NCI-H345 treated with DMSO at 0.1 percent for 48 hours (cell line): Measurements from ENCODE around the gene C1QTNF1.
A peak's percentile ranks its signal among the peaks of the same experiment; 100 is the strongest.

Experiments used
- DNase-seq: peaks from one replicate; lab custom pipeline; 2025; ENCODE audit not compliant: unreplicated experiment; lab: John Stamatoyannopoulos, UW

Gene C1QTNF1

DNA sequence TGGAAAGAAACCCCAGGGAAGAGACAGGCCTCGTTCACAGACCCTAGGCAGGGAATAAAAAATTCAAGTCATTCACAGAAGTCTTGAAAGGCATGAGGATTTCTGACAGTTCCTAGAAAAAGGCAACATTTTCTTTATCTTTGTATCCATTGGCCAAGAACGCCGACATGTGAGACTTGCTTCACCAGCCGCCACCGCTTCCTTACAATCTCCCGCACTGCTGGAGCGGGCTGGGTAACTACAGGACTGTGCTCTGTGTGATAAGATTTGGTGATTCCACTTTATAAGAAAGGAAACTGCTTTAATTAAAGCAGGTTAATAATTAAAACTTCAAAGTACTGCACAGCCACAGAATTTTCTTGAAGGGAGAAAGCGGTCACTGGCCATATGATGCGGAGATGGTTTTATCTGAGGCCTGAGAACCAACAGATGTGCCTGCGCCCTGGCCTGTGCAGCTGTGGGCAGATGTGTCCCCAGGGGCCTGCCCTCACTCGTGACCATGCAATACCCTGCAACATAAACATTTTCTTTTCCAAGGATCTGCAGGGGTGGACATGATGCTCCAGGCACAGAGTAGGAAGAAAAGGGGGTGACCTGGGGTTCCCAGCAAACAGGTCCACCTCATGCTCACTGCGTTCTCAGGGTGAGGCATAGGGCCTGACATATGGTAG, 31.3 kb upstream of the C1QTNF1 start:
- no peak for DNase-seq

DNA sequence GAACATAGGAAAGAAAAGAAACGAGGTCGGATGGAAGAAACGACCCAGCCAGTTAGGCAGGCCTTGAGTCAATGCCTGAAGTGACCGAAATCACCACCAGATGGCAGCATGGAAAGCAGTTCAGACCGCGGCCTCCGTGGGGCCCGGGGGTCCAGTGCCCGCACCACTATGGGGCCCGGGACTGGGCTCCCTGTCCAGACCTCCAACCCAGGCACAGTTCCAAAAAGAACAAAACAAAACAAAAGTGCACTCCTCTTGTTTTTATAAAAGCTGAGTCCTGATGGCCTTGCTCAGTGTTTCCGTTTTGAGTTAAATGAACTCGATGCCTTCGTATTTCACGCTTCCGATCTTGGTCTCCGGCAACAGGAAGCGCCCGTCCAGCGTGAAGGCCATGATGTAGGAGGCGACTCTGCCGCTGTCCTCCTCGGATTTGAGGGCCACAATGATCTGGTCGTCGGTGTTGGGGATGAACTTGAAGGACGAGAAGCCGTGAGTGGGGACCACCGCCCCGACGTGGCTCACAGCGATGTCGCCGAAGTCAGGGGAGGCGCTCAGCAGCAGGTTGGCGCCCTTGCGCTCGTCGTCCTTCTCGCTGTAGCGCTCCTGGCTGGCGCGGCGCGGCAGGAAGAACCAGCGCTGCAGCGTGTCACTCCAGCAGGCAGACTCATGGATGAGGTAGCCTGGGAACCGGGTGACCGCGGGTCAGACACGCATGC, 30.6 kb upstream of the C1QTNF1 start:
- DNase-seq: peak; percentile 23

DNA sequence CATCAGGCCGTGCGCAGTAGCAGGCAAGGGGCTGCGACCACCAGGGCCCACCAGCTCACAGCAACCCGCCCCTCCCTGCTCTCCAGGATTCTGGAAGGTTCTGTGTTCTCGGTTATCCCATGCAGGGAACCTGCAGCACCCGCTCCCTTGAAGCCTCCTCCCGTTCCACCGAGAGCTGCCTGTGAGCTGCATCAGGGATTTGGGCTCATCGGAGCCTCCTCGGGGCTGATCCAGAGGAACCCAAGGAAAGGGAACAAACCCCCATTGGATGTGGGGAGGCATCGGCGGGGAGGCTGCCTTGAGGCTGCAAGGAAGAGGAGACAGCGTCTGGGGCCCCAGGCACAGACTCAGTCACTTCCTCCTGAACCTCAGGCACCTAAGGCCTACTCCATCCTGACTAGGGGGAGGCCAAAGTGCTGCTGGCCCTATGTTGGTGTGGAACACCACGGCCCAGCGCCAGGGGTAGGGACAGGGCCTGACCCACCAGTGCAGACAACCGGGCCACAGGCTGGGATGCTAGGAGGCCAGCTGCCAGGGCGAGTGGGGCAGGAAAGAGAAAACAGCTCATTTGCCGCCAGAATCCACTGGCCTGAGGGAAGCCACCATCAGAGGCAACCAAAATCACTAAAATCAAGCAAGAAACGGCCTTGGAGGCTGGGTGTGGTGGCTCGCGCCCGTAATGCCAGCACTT, 29.8 kb upstream of the C1QTNF1 start:
- DNase-seq: no peak

DNA sequence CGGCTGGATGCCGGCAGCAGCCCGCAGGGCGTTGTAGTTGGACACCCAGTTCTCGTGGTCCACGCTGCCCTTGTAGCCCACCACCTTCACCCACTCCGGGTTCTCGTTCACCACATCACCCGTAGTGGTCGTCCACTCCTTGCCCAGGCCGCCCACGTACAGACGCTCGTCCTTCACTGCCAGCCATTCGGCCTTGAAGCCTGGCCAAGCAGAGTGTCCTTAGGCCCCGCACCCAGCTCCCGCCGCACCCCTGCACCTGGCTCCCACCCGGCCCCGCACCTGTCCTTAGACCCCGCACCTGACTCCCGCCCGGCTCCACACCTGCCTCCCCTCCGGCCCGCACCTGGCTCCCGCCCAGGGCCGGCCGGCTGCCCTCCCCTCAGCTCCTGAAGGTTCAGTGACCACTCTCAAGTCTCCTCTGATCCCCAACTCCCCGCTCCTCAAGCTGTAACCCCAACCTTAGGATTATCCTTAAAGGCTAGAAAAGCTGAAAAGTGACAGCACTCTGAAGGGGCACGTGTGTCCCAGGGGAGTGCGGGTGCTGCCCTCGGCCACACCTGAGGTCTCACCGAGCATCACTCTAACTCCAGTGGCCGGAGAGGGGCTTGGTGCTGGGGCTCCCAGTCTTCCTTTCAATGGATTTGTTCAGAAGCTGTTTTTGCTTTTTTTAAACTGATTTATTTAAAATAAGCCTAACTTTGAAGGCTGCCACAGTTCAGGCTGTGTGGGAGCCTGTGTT, 28.8 kb upstream of the C1QTNF1 start:
- no peak for DNase-seq

DNA sequence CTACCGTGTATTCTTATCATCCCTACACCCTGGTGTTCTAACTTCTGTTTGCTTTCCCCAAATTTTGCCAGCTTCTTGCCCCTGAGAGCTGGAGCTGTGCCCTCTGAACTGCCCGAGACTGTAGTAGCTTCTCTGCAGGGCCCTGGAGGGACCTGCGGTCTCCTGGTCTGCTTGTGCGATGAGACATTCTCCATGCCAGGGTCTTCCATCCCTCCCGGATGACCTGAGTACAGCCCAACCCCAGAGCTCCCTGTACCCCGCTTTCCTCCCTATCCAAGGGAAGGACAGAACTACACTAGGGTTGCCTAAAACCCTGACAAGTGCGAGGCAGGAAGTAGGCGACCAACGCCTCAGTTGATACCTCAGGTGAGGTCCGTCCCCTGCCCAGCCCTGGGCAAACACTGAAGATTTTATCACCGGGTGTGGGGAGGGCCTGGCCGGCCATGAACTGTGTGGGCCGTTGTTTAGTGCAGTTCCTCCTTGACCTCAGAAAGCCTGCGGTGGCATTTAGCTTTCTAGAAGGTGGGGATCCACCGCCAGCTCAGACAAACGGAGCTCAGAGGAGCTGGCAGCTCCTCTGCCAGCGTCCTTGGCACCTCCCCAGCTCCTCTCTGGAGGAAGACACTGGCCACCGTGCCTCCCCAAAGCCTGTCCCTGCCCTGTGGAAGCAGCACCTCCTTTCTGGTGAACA, 28.1 kb upstream of the C1QTNF1 start:
- DNase-seq: no peak

DNA sequence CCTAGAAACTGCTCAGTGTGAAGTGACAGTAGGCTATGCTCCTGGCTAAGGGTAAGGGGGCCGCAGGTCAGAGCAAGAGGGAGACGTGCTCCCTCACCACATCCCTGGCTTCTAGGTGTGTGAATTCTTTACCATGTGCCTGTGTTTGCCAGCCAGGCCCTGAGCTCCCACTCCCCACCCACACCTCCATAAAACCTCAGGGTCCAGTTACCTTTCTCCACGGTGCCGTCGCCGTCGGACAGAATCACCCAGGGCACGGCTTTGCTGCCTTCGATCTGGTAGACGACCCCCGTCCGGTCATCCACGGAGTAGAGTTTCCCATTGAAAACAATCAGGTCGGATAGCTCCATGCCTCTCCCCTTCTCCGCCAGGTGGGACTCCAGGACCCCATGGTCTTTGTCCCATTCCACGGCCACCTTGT, 27.2 kb upstream of the C1QTNF1 start:
- no peak for DNase-seq

DNA sequence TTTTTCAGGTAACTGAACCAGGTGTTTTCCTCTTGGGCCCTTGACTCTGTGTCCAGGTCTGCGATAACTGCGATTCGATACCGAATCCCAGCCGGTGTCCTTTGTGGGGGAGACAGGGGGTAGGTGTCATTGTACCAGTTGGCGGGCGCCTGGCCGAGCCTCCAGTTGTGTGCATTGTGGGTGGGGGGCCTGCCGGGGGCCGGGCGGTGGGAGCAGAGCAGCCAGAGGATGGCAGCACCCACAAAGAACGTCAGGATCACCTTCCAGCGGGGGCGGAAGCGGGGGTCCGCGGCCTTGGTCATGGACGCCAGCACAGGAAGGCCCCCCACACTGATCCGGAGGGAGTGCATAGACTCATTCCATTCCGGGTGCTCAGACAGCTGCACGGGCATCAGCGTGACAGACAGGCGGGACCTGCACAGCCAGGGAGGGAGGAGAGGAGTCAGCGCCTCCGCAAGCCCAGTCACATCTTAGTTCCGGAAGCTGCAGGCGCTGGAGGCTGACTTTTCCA, 26.7 kb upstream of the C1QTNF1 start:
- no peak for DNase-seq

DNA sequence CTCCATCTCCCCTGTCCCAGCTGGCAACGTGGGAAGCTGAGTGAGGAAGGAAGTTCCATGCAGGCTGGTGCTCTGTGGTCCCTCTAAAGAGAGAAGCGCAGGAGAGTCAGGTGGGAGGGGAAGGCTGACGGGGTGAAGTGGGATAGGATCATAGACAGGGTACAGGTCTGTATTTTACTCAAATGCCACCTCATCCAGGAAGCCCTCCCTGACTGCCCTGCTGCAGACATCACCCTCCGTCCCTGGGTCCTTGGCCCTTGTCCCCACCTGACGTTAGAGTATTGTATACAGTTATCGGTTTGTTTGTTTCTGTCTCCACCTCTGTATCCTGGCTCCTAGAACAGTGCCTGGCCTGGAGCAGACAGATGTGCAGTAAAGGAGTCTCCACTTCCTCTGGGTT, 26.1 kb upstream of the C1QTNF1 start:
- no peak for DNase-seq

DNA sequence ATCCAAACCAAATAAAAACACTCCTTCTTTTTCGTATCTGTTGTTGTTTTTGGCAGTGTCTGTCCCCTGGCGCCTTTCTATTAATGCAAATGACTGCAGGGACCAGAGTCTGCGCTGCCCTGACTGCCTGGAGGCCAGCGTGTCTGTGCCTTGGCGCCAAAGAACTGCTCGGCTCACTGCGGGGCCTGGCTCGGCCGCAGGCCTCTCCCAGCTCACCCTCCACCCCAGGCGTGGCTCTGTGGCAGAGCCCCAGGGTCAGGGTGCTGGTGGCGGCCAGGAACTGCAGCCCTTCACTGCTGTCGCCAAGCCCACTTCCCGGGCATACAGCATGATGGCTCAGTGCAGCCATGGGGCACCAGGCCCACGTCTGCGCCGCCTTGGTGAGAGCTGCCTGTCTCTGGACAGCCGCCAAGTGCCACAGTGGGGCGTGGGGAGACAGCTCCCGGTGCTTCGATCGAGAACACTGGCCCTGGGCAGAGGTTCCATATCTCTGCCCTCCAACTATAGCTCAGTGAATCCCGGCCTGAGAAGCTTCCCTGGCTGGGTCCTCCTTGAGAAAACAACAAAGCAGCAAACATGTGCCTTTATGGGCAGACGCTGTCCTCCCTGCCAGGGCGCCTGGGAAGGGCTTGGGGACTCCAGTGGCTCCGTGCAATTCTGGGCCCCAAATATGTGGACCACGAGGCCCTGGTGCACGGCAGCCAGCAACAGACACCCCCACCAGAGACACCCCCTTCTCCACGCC, 25.5 kb upstream of the C1QTNF1 start:
- DNase-seq: no peak

DNA sequence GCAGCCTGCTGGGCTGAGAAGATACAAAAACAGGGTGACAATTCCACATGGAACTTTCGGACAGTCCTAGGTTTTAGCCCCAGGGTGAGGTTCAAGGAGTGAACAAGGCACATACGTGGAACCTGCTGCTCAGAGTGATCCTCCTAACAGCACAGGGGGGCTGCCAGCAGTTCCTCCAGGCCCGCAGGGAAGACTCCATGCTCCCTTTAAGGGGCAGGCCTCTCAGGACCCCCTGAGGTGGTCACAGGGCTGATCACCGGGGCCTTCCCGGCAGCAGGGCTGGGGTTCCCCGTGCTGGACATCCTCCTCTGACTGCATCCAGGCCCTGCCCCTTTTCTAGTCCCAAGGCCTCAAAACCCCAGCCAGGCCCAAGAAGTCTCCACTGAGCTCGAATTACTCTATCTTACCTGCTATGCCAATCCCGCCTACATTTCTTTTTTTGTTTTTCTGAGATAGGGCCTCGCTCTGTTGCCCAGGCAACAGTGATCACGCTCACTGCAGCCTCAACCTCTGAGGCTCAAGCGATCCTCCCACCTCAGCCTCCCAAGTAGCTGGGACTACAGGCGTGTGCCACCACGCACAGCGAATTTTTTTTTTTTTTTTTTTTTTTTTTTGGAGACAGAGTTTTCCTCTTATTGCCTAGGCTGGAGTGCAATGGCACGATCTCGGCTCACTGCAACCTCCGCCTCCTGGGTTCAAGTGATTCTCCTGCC, 24.8 kb upstream of the C1QTNF1 start:
- no peak for DNase-seq

DNA sequence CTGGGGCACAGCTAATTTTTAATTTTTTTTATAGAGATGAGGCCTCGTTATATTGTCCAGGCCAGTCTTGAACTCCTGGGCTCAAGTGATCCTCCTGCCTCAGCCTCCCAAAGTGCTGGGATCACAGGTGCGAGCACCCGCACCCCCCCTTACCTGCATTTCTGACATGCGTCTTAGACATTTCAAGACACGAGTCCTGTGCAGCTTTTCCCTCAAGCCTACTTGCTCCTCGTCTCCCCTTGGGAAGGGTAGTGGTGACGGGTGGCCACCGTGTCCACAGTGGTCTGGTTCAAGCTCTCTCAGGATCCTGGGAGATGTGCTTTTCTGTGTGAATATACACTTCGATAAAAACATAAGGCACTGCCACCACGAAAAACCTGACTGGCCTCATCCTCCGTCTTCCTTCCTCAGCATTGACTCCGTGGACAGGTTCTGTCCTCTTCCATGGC, 24.0 kb upstream of the C1QTNF1 start:
- DNase-seq: no peak

DNA sequence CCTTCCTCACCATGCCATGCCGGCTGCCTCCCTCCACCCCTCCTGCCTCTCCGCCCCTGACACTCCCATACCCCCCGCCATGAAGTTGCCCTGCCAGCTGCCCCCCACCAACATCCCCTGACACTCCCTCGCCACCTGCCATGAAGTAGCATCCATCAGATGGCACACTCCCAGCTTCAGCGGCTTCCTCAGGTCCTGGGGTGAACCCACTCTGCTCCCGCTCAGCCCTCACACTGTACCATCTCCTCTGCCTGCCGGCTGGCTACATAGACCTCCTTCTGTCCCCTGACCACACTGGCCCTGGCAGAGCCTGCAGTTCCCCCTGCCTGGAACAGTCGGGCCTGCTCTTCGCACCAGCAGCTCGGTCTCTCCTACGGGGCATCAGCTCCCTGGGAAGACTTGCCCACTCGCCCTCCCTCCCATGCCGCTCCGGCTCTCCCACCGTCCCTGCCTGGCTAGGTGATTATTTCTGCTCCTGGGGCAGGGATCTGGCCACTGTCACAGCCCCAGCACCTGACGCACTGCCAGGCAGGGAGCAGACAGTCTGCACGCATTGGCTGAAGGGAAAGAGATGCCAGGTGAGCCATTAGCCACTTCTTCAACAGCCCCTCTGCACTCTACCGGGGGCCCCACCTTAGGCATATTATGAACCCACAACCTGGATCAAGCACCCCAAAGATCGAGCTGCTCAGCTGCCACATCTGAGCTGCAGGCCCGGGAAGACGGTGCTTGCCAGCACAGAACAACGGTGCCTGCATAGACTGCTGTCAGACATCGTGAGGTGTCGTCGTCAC, 23.4 kb upstream of the C1QTNF1 start:
- DNase-seq: no peak

DNA sequence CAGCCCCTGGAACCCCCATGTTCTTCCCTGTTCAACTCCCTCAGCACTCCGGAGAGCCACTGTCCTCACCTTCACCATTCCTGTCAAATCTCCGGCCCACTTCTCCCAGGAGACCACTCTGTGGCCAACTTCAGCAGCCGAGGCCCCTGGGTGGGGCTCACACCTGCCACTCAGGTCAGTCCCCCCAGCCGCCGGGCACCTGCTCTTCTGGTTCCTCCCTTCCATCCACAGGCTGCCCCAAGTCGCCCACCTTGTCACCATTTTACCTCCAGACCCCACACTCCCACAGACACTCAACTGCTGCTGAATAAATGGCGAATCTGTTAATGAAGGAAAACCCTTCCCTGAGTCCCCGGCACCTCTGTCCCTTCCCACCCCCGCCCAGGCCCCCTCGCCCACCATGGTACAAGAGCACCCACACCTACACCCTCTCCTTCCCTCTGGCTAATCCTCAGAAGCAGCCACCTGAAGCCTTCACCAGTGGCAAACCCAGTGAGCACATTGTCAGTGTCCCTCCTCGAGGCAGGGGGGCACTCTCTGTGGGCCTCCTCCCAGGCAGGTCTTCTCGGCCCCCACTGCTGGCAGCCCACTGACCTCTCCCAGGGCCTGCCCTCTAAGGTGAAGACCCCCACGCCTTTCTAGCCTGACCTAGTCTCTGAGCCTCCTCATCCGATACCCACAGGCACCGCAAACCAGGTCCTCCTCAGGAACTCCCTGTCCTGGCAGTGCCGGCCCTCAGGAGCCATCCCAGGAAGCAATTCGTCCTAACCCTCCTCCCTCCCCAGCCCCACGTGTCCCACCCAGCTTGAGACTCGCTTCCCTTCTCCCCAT, 22.6 kb upstream of the C1QTNF1 start:
- DNase-seq: no peak

DNA sequence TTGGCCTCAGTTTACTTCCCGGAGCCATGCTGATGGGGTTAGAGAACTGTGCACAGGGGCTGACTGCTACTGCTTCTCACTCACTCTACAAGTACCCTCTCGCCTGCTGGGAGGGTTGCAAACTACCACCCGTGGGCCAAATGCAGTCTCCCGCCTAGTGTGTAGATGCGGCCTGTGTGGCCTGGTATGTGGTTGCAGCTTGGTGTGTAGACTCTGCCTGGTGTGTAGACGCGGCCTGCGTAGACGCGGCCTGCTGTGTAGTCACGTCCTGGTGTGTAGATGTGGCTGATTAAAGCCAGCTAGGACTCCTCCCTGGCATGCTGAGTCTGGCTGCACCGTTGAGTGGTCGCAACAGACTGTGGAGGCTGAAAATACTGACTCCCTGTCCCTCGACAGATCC, 21.7 kb upstream of the C1QTNF1 start:
- no peak for DNase-seq

DNA sequence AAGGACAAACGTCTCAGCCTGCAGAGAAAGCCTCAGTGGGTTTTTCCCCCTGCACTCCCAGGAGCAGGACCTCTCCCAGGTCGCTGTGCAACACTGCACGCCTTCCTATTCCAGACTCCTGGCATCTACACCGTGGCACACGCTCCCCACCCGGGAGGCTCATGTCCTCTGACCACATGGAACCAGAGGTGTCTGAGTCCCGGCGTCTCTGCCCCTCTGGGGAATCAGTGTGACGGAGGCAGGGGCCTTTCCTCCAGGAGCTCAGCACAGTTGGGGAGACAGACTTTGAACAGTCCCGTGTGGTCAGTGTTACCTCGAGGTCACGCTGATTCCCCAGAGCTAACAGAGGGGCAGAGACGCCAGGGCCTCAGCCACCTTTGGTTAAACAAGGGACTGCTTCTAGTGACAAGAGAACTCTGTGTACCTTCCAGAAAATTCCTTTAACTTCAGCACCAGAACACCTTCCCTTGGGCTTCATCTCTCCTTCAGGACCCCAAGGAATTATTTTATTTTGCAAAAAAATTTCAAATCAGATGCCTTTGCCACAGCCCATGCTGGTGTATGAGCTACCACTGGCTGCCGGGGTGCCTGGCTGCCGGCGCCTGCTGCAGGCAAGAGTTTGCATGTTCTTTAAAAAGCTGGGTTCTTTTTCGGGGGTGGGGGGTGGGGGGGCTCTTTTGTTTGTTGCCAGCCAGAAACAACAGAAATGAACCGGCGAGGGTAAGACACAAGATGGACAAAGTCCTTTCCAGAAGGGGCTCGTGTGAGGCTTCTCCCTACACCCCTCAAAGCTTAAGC, 21.0 kb upstream of the C1QTNF1 start:
- DNase-seq: no peak

DNA sequence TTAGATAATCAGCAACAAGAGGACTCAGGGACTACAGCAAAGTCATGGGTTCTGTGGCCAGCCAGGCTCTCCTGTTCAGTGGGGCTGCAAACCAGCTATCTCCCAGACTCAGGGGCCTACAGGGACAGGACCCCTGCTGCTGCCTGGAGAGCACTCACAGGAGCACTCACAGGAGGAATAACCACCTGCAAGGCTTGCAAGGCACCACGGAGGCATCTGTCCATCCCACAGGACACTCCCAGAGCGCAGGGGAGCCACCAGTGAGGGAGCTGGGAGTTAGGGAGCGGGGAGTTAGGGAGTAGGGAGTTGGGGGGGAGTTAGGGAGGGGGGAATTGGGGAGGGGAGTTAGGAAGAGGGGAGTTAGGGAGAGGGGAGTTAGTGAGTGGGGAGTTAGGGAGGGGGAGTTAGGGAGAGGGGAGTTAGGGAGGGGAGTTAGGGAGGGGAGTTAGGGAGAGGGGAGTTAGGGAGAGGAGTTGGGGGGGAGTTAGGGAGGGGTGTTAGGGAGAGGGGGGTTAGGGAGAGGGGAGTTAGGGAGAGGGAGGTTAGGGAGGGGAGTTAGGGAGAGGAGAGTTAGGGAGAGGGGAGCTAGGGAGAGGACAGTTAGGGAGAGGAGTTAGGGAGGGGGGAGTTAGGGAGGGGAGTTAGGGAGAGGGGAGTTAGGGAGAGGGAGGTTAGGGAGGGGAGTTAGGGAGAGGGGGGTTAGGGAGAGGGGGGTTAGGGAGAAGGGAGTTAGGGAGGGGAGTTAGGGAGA, 20.1 kb upstream of the C1QTNF1 start:
- DNase-seq: peak; percentile 28
